Occipital lobe (tissue), 2 donors: Measurements from ENCODE around the gene GFOD1. TPM values are rescaled to one million over a fixed set of nuclear protein-coding genes. Genes with fewer than 3 reads are reported as not detected.

Experiments
- DNase-seq: peaks from one replicate; lab custom pipeline; 2025; lab: John Stamatoyannopoulos, UW
- total RNA-seq: library from RNA; depleted of rRNA; stranded (reverse); fragments of >200 nt; gene quantifications from one replicate; pipeline ENCODE4 v1.2.3, GENCODE V29; 2014

The GFOD1 gene, protein sequence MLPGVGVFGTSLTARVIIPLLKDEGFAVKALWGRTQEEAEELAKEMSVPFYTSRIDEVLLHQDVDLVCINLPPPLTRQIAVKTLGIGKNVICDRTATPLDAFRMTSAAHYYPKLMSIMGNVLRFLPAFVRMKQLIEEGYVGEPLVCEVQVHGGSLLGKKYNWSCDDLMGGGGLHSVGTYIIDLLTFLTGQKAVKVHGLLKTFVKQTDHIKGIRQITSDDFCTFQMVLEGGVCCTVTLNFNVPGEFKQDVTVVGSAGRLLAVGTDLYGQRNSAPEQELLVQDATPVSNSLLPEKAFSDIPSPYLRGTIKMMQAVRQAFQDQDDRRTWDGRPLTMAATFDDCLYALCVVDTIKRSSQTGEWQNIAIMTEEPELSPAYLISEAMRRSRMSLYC
- total RNA-seq: 38.2 TPM

DNA sequence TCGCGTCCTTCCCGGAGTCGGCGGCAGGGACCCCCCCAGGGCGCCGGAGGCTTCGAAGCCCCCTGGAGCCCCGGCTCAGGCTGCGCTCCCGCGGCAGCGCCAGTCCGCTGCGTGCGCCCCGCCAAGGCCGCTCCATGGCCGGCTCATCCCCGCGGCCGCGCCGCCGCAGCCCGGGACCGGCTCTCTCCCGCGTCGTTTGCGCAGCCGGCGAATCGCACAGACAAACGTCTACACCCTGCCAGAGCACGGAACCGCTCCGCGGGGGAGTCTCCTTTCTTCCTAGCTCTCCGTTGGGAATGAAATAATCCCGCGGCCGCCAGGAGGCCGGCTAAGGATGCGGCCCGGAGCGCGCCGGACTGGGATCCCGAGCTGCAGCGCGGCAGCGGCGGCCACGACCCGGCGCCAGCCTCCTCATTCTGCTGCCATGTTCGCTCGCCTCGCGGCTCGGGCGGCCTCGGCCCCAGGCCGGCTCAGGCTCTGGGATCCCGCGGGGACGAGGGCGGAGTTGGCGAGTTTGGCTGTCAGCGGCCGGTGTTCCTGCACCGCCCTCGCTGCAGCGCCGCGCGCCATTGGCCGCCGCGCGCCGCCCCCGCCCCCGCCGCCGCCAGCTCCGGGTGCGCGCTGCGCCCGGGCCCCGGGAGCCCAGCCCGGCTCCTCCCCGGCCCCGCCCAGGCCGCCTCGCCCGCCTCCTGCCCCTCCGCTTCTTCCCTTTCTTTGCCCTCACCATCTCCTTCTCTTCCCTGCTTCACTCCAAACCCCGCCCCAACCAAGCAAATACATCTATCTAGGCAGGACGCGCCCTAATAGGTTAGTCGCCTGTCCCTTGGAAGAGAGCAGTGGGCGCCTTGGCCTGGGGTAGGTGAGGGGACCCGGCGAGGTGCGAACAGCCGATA lies at the start of gene GFOD1:
Gene GFOD1, minus strand, starts transcription at position 479 of the 893 bp plus-strand sequence. CDS start 710 bp downstream, outside the sequence.
- DNase-seq: peak; percentile 87

DNA sequence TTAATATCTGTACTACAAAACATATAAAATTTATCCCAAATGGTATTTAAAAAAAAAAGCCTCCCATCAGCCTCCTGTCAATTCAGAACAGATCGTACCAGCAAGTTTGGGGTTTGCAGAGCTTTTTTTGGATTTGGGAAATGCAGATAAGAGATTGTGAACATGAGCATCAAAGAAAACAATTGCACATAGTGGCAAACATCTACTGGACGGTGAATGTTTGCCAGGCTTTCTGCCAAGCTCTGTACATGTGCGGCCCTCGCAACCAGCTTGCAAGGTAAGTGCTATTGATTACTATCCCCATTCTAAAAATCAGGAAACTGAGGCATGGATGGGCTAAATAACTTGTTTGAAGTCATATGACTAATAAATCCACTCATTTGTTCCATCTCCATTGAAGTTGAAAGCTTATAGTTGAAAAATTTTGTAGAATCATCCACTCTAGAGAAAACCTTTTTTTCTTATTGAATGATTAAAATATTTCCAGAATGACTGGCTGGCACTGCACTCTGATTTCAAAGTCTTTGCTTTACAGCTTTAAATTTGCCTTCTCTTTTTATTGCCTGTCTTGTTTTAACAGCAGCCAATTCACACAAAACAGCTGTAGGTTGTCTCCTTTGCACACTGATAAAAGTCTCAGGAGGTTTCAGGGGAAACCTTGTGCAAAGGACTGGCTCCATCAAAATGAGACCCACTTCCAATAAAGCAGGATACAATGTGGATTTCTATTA lies 49.6 kb upstream of the GFOD1 start:
- DNase-seq: no peak

DNA sequence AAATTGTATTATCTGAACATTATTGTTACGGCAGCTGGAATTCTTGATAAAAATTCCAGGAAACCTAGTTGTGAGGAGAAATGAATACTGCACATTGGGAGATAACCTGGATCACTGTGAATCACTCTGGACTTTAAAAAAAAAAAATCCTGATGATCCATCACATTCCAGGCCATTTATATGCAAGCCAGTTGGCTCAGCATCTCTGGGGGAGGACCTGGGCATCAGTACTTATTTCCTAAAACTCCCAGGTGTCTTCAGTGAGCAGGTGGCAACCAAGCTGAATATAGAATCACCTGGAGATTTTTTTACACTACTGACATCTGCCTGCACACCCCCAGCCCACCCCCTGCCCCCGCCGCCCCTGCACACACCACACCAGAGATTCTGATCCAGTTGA lies 47.9 kb upstream of the GFOD1 start:
- no peak for DNase-seq

DNA sequence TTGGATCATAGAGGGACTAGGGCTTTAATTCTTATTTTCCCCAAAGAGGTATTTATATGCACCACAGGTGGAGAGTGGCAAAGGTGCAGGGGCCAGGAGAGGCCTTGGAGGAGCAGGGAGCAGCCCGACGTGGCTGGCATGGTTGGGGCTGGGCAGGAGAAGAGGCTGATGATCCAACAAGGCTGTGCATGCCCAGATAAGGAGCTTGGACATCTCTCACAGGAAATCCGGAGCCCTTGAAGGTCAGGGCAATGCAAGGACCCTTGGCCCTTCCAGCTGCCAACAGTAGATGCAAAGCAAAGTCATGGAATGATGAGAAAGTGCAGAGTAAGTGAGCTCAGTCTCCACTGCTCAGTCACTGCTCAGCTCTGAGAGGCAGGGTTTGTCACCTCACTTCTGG lies 47.1 kb upstream of the GFOD1 start:
- no peak for DNase-seq

DNA sequence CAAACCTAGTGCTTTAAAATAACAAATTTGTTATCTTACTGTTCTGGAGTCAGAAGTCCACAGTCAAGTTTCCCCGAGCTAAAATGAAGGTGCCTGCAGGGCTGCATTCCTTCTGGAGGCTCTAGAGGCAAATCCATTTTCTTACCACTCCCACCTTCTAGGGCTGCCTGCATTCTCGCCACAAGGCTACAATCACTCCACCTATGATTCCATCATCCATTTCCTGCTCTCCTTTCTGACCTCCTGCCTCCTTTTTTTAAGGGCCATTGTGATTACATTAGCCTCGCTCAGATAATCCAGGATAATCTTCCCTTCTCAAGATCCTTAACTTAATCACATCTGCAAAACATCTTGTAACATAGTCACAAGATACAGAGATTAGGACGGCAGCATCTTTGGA lies 44.6 kb upstream of the GFOD1 start:
- no peak for DNase-seq

DNA sequence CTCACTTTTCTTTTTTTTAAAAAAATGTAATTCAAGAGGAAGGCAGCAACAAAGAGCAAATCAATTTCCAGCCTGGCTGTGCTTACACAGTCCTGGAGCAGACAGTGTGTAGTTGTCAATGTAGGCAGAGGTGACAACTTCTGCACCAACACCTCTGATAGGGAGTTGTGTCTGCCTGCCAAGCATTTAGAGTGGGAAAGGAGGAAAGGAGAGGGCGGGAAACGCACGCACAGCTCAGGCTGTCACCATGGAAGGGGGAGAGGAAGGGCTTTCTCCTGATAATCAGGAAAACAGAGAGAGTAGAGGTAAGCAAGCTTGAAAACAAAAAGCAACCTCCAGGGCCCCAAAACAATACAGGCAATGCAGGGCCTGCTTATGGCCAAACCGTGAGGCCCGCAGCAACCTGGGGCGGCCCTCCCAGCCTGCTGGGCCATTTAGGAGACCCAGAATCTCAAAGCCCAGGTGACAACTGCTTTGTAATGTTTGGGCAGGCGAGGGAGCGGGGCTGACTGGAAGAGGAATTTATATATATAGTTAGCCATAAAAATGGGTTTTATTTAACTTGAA lies 41.5 kb upstream of the GFOD1 start:
- DNase-seq: peak; percentile 2

DNA sequence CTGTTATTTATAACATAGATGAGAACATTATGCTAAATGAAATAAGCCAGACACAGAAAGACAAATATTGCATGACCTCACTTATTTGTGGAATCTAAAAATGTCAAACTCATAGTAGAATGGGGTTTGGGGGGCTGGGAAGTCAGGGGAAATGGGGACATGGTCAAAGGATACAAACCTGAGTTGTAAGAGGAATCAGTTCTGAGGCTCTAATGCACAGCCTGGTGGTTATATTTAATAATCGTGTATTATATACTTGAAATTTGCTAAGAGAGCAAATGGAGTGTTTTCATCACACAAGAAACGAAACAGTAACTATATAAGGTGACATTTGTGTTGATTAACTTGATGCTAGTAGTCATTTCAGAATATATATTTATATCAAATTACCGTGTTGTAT lies 40.8 kb upstream of the GFOD1 start:
- no peak for DNase-seq

DNA sequence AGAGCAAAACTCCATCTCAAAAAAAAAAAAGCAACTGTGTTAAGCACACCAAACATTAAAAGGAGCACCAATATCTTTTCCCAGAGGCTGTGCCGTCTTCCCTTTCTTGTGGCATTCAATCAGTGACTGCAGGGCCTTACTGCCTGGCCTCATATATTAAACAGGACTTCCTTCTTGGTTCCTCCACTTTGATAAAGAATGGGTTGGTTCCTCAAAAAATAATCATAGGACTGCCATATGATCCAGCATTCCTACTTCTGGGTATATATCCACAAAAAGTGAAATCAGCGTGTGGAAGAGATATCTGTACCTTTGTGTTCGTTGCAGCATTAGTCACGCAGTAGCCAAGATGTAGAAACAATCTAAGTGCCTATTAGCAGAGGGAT lies 40.3 kb upstream of the GFOD1 start:
- no peak for DNase-seq

DNA sequence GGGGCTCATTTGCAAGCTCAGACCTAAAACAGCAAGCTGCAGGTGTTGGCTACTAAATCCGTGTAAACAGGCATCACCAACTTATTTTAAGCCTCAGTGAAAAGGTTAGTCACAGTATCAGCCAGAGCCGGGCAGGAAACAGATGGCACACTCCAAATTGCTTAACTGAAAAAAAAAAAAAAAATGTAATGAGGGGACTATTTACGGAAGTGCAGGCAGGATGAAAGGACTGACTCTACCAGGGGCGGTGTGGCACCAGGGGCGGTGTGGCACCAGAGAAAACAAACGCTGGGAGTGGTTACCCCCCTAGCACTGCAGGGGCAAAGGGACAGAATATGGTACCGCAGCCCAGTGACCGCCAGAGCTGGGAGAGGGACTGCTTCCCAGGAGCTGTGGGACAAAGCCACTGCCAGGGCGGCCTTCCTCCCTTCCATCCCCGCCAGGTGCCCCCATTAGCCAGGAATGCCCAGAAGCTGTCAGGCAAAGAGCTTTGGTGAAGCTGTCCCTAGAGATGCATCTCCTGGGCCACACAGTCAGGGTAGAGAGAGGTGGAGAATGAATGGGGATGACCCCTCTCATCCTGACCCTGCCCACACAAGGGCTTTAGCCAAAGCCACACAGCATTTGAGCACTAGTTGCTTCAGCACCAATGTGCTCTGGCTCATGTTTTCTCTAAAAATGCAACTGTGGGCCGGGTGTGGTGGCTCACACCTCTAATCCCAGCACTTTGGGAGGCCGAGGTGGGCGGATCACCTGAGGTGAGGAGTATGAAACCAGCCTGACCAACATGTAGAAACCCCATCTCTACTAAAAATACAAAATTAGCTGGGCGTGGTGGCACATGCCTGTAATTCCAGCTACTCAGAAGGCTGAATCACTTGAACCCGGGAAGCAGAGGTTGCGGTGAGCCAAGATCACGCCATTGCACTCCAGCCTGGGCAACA lies 39.6 kb upstream of the GFOD1 start:
- no peak for DNase-seq

DNA sequence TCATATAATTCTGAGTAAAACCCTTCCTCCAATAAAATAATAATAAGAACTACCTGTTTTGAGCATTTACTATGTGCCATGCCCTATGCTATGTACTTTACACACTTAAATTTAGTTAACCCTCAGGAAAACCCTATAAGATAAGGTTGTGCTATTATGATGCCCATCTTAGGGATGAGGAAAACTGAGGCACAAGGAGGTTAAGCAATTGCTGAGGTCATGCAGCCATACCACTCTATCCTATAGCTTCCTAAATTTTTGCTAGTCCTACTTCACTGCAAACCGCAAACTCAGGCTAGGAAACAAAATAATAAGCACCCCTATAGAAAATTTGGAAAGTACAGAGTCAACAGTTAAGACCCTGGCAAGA lies 38.9 kb upstream of the GFOD1 start:
- no peak for DNase-seq

DNA sequence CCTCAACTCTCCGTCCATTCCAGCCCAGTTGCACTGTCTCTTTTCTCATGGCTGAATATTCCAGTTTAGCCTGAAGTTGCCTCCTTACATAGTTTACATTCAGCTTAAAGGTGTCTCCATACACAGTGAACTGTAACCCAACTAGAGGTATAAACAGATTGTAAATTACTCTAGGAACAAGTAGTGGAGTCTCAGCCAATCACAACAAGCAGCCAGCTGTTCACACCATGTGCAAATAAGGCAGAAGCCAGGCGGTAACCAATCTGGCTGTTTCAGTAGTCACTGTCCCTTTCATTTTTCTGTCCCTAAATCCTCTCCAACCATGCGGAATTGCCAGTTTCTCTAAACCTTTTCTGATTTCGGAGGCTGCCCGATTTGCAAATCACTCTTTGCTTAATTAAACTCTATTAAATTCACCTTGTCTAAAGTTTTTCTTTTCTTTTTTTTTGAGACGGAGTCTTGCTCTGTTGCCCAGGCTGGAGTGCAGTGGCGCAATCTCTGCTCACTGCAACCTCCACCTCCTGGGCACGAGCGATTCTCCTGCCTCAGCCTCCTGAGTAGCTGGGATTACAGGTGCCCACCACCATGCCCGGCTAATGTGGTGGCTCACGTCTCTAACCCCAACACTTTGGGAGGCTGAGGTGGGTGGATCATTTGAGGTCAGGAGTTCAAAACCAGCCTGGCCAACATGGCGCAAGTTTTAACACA lies 37.6 kb upstream of the GFOD1 start:
- no peak for DNase-seq

DNA sequence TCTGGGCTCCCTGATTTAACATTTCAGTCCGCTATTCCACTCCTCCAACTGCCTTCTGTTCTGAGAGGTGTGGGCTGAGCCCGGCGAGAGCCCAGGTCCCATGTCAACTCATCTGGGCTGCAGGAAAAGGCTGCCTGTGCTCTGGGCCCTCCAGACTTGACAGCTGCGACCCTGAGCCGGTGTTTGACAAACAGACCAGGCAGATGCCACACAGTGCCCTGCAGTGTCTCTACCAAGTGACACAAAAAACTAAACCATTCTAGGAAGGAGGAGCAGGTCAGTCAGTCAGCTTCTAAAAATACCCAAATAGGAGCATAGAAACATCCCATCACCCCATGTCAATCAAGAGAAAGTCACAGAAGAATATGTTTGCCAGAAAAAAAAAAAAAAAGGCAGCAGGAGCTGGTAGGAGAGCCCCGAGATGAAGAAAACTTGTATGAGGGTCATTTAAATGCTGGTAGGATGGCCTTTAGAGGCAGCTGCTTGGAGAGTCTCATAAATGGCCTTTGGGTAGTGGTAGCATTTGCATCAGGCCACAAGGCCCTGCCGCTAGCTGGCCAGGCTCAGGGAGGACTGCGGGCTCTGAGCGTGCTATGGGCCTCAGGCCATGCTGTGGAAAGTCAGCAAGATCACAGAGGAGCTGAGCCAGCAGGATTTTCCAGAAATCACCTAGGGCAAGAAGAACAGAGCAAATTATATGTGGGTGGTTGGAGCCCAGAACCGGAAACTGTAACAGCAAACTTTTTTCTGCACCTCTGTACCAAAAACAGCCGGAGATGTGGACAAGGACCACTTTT lies 36.6 kb upstream of the GFOD1 start:
- DNase-seq: no peak

DNA sequence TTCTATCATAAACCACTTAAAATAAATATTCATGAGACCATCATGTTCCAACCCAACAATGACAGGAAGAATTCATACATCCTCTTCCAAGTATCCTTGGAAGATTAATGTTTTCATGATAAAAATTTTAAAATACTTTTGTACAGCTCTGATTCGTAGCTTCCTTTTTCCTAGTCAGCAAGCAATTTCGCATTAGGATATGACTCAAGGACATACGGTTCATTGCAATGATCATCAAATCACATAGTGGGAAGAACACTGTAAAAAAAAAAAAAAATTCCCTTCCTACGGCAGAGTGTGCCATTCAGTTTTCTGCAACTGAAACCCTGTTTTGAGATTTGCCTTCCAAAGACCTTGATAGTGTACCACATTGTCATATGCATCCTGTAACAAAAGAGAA lies 35.3 kb upstream of the GFOD1 start:
- no peak for DNase-seq

DNA sequence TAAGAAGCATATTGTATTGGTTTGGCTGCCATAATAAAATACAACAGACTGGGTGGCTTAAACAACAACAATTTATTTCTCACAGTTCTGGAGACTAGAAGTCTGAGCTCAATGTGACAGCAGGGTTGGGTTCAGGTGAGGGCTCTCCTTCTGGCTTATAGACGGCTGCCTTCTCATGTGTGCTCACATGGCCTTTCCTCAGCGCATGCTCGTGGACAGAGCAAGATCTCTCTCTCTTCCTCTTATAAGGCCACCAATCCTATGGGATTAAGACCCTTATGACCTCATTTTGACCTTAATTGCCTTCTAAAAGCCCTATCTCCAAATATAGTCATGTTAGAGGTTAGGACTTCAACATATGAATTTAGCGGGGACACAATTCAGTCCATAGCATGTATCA lies 32.4 kb upstream of the GFOD1 start:
- DNase-seq: no peak

DNA sequence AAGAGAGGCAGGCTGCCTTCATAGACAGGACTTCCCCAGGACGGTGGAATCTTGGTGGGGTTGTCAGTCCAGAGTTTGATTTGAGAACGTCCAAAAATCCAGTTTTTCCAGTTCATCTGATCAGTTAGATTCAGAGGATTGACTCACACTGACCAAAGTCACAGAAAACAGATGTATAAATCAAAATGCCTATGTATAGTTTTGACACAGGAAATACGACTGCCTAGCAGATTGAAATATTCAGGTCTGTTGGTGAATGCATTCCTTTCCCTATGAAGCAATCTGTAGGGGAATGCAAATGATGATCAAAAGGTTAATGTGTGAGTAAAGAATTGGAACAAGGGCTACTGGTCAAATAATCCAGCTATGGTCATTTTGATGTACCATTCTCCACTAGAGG lies 29.7 kb upstream of the GFOD1 start:
- DNase-seq: no peak

DNA sequence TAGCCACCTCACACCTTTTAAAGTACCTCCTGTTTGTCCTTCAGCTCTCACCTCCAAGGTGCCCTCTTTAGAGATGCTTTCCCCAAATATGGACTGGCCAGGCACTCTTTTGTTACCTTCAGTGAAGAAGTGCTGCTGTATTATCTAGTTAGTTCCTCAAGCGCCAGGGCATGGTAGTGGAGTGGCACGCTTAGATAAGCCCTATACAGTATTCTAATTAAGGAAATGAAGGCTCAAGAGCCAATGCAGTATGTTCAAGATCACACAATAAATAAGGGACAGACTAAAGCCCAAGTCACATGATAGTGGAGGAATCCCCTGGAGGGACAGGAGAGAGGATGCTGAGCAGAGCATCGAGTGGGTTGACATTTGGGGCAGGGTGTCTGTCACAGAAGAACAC lies 28.5 kb upstream of the GFOD1 start:
- no peak for DNase-seq

DNA sequence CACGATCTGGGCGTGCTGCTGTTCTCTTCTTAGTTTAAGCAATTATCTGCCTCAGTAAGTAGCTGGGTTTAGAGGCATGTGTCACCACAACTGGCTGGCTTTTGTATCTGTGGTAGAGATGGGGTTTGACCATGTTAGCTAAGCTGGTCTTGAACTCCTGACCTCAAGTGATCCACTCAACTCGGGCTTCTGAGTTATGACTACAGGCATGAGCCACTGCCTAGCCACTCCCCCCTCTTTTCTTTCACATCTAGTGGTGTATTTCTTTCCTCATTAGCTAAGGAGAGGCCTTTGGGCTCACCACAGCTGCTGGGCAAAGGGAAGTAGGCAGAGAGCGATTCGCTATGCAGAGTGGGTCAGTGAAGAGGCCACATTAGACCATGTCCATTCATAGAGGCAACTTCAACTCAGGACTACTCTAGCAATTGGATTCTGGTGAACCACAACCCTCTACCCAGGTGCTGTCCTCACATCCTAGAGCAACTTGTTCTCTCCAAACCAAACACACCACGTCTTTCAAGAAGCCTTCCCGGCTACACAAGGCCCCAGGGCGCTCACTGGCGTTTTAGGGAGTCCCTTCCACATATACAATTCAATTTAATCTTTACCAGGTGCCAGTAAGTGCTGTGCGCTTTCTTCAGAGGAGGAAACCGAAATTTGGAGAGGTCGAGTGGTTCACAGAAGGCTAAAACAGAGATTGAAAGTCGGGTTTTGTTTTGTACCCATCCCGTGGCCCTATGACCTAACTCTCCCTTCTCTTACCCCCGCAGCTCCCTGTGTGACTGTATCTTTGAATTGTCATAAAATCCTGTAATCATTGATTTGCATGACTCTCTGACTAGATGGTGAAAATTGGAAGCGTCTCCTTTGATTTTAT lies 26.5 kb upstream of the GFOD1 start:
- no peak for DNase-seq

DNA sequence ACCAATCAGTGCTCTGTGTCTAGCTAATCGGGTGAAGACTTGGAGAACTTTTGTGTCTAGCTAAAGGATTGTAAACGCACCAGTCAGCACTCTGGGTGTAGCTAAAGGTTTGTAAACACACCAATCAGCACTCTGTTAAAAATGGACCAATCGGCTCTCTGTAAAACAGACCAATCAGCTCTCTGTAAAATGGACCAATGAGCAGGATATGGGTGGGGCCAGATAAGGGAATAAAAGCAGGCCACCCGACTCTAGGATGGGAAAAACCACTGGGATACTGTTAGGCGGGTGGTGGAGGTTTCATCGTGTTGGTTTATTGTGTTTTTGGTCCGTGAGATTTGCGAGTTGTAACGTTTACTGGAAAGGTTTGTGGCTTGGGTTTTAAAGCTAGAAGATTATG lies 25.5 kb upstream of the GFOD1 start:
- DNase-seq: no peak
